ENCODE data around the gene SMTNL2. TPM values are rescaled to one million over a fixed set of nuclear protein-coding genes. Genes with fewer than 3 reads are reported as not detected.
"Not testable (repeated sequence)": the region's sequence is repeated elsewhere in the genome, so short reads cannot be mapped to it uniquely, and the experiment has no call there.

SMTNL2 gene
- total RNA-seq, 1 donor from 2014 or later, result 8.6 TPM

GRCh38 chr17:4652997-4653396 is 68.7 kb downstream of the SMTNL2 start:
- Mint-ChIP-seq H3K27ac (no peak overlapping the region), H3K36me3 (ENCODE audit: insufficient read depth) (no peaks in the 10 kb centered on the region), H3K4me1 (ENCODE audit: low read depth) (peaks cover 8% of the 10 kb centered on the region), H3K27me3 (no peaks in the 10 kb centered on the region), H3K4me3 (ENCODE audit: low read depth) (no peak overlapping the region), H3K9me3 (ENCODE audit: low read depth) (no peaks in the 10 kb centered on the region)
- no peak for DNase-seq (ENCODE audit: low spot score, unreplicated experiment)
- TF ChIP-seq CTCF (IDR thresholded peaks at IDR 0.05; ENCODE audit: unreplicated experiment), result no peak

GRCh38 chr17:4655933-4656332 is 71.6 kb downstream of the SMTNL2 start:
- H3K9me3 Mint-ChIP-seq (ENCODE audit: low read depth); H3K27ac Mint-ChIP-seq; H3K4me1 Mint-ChIP-seq (ENCODE audit: low read depth); H3K4me3 Mint-ChIP-seq (ENCODE audit: low read depth); H3K36me3 Mint-ChIP-seq (ENCODE audit: insufficient read depth); H3K27me3 Mint-ChIP-seq; DNase-seq (ENCODE audit: low spot score, unreplicated experiment): not testable (repeated sequence)

- Mint-ChIP-seq H3K4me3 (ENCODE audit: low read depth) (no peak overlapping the region), H3K36me3 (ENCODE audit: insufficient read depth) (no peaks in the 10 kb centered on the region), H3K27ac (no peak overlapping the region), H3K27me3 (peaks cover 3% of the 10 kb centered on the region), H3K9me3 (ENCODE audit: low read depth) (no peaks in the 10 kb centered on the region), H3K4me1 (ENCODE audit: low read depth) (no peaks in the 10 kb centered on the region)
- TF ChIP-seq CTCF (IDR thresholded peaks at IDR 0.05; ENCODE audit: unreplicated experiment), result no peak
- DNase-seq (ENCODE audit: low spot score, unreplicated experiment), result no peak
These were observed 73.3 kb downstream of the SMTNL2 start for GRCh38 chr17:4657678-4658077.

Other genes with a start within 250 kb of the SMTNL2 start
- 82.6 and 87.8 TPM in 2 replicates for gene UBE2G1, start 217.9 kb upstream of the SMTNL2 start, total RNA-seq
- gene SPNS3, start 150.6 kb upstream of the SMTNL2 start, total RNA-seq, result not detected in 2 replicates
- gene SPNS2, start 85.6 kb upstream of the SMTNL2 start, total RNA-seq, result 0.60 and 1.5 TPM in 2 replicates
- 55.2 and 55.6 TPM in 2 replicates for gene MYBBP1A, start 29.1 kb upstream of the SMTNL2 start, total RNA-seq
- not detected in 2 replicates for gene GGT6, start 24.0 kb upstream of the SMTNL2 start, total RNA-seq
- 0.33 and 0.69 TPM in 2 replicates for gene ALOX15, start 57.1 kb downstream of the SMTNL2 start, total RNA-seq
- gene PELP1, start 119.6 kb downstream of the SMTNL2 start, total RNA-seq, result 95.2 and 103 TPM in 2 replicates
- gene ARRB2, start 126.1 kb downstream of the SMTNL2 start, total RNA-seq, result 52.6 and 53.8 TPM in 2 replicates
- 19.6 and 22.4 TPM in 2 replicates for gene MED11, start 146.9 kb downstream of the SMTNL2 start, total RNA-seq
- 0.18 and 0.22 TPM in 2 replicates for gene ZMYND15, start 155.3 kb downstream of the SMTNL2 start, total RNA-seq
- gene CXCL16, start 155.4 kb downstream of the SMTNL2 start, total RNA-seq, result 4.0 and 4.3 TPM in 2 replicates
- 0.44 and 0.57 TPM in 2 replicates for gene TM4SF5, start 187.4 kb downstream of the SMTNL2 start, total RNA-seq
- gene VMO1, start 201.8 kb downstream of the SMTNL2 start, total RNA-seq, result 1.3 and 2.0 TPM in 2 replicates
- 4.0 and 4.1 TPM in 2 replicates for gene GLTPD2, start 204.4 kb downstream of the SMTNL2 start, total RNA-seq
- gene PSMB6, start 211.6 kb downstream of the SMTNL2 start, total RNA-seq, result 126 and 137 TPM in 2 replicates
- 80.3 and 81.0 TPM in 2 replicates for gene PLD2, start 222.6 kb downstream of the SMTNL2 start, total RNA-seq
- 139 and 145 TPM in 2 replicates for gene MINK1, start 248.8 kb downstream of the SMTNL2 start, total RNA-seq